PC-3 (cell line): ENCODE data around the gene ZSCAN5A.

Experiments used
- CTCF ChIP-seq: fragments of 300-600 bp; sonication (generic); conservative IDR thresholded peaks from 2 replicates; pipeline ENCODE4 v1.5.1; 2017; ENCODE audit warnings: antibody characterized with exemption, low read depth, mild to moderate bottlenecking, low read length
- EZH2 ChIP-seq: fragments of 300-600 bp; sonication (generic); IDR thresholded peaks from one replicate; pipeline ENCODE4 v1.6.1; 2017; ENCODE audit warnings: antibody characterized with exemption, mild to moderate bottlenecking, low read length; ENCODE audit not compliant: unreplicated experiment
- EZH2phosphoT487 ChIP-seq: fragments of 300-600 bp; sonication (generic); IDR thresholded peaks from 2 replicates; pipeline ENCODE4 v1.6.1; 2018; ENCODE audit warnings: mild to moderate bottlenecking, antibody characterized with exemption, low read length, borderline replicate concordance

- TF ChIP-seq CTCF (no peak), EZH2 (no peak), EZH2phosphoT487 (no peak)
These were observed 2.1 kb upstream of the ZSCAN5A start for GRCh38 chr19:56316728-56317127.
